Measurements from ENCODE around the gene CCNA2.

Gene CCNA2

DNA sequence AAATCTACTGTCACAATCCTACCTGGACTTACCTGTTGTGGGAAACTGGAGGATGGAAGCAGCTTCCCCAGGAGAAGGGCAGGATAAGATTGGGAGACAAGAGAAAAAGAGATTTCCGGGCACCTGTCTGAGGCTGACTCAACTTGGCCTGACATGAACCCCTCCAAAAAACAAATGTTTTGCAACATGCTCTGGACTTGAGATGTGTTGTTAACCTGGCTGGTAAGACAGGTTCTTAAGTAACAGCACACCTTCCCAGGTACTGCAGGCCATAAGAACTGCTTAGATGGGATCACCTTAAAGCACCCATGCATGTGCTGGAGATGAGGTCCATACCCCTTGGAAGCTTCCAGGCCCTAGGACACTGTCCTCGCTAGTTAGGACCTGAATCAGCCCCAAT, 54.3 kb downstream of the CCNA2 start:
- no peak for DNase-seq

DNA sequence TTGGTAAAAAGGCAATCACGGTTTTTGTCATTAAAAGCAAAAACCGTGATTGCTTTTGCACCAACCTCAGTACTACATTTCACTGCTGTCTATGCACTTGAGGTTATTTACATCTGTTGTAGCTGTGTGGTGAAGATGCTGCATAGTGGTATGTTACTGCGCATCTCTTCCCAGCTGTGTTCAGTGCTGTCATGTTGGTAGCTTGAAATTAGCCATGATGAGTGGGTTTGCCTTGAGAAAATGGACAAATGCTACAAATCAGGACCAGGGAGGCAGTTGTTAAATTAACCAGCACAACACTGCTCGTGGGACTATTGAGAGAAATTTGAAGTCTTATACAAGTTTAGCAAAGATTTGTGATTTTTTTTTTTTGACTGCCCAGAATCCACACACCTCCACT, 56.5 kb downstream of the CCNA2 start:
- DNase-seq = no peak

Data from activated CD4-positive, alpha-beta T cell treated with anti-CD3 and anti-CD28 coated beads, Interleukin-2, amount 50 U/mL, for 4 hours (primary cell).